HG02973 (cell line): ENCODE results near the gene RASA4B.
"Not testable (repeated sequence)": the region's sequence is repeated elsewhere in the genome, so short reads cannot be mapped to it uniquely, and the experiment has no call there.

Experiments used
- ATAC-seq: cut with Tn5 transposase; IDR thresholded peaks from one replicate; pipeline ENCODE4 v1.9.1; 2021; ENCODE audit warnings: moderate library complexity; ENCODE audit not compliant: unreplicated experiment

Gene RASA4B

GRCh38 chr7:102517550-102518147, at the start of gene RASA4B:
TSS of gene RASA4B (minus strand) at chr7:102517777. CDS start at chr7:102517710, 67 bp downstream.
- ATAC-seq = peak; percentile 78

DNA sequence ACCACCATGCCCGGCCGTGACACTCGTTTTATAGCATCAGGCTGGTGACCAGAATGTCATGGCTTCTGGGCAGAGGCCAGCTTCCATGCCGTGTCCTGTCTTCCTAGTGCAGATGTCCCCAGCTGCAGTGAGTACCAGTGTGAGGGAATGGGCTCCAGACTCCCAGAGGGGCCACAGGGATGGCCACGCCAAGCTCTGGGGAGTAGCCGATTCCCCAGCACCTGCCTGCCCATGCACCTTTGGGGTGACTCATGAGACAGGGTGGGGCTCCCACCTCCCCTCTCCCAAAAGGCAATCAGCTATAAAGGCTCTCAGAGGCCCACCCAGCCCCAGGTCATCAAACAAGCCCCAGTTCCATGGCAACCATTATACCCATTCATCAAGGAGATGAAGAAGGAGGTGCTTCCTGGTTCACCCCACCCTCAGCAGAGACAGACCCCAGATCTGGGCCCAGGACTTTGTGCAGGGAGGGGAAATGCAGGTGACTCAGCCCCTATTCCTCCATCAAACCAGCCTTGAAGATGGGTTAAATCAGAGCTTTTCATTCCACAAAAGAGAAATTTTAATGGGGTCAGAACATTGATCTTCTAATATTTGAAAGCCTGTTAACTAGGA, 33.3 kb upstream of the RASA4B start, which contains the start of gene SPDYE2:
TSS of gene SPDYE2 (plus strand) at position 419 of the 615 bp plus-strand sequence. CDS start 2,030 bp downstream, outside the sequence.
- not testable (repeated sequence) for ATAC-seq

DNA sequence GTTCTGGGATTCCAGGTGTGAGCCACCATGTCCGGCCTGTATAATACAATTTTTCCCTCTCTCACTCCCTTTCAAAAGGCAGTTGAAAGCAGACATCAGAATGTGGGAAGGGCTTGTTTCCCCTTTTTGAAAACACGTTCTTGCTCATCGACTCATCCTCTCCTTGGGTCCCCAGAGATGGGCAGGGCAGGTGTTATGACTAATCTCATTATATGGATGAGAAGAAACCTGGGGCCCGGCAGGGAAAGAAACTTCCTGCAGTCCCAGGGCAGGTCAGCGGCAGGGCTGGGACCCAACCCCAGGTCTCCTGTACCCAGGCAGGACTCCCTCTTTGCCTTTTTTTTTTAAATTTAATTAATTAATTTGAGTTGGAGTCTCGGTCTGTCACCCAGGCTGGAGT, 28.8 kb upstream of the RASA4B start:
- ATAC-seq = peak; percentile 79

GRCh38 chr7:102545288-102545687, 27.7 kb upstream of the RASA4B start:
- not testable (repeated sequence) for ATAC-seq

GRCh38 chr7:102544372-102544771, 26.8 kb upstream of the RASA4B start:
- not testable (repeated sequence) for ATAC-seq

DNA sequence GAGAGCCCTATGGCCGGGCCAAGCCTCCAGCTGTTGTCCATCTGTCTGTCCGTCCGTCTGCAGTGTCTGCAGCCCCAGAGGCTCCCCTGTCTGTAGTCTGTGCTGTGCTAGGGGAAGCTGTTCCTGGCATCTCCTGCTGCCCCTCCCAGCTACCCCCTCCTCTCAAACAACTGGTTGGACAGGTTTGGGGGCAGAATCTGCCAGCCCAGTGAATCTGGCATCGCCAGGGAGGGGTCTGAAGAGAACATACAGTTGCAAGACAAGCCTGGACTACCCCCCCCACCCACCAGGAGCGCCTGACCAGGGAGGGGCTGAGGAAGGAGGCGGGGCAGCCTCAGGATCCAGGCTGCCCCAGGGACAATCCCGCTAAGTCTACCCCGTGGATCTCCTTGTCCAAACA, 26.0 kb upstream of the RASA4B start, which contains the start of gene UPK3BL2:
TSS of gene UPK3BL2 (minus strand) at position 101 of the 400 bp plus-strand sequence. CDS start at position 41, 60 bp downstream.
- not testable (repeated sequence) for ATAC-seq

DNA sequence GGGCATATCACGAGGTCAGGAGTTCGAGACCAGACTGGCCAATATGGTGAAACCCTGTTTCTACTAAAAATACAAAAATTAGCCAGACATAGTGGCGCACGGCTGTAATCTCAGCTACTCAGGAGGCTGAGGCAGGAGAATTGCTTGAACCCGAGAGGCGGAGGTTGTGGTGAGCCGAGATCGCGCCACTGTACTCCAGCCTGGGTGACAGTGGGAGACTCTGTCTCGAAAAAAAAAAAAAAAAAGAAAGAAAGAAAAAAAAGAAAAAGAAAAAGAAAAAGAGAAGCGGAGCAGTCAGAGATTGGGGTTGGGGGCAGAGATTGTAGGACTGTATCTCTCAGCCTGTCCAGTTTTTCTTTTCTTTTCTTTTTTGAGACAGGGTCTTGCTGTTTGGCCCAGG, 25.2 kb upstream of the RASA4B start:
- not testable (repeated sequence) for ATAC-seq

DNA sequence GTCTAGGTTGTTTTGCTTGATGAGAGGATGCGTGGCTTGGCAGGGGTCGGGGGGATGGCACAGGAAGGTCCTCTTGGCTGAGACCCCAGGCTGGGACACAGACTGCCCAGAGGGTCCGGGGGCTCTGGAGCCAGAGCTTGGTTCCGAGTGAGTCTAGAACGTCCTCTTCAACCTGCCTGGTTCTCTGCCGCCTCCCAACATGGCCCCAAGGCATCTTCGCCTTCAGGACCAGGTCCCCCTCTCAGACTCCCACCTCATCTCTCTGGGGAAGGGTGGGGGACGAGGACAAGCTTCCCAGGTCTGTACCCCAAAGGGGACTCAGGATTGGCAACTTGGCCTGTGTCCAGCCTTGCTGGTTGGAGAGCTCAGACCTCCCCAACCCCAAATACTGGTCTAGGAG, 24.5 kb upstream of the RASA4B start:
- ATAC-seq = not testable (repeated sequence)

- ATAC-seq = not testable (repeated sequence)
These were observed 23.0 kb upstream of the RASA4B start for GRCh38 chr7:102540604-102541003.

DNA sequence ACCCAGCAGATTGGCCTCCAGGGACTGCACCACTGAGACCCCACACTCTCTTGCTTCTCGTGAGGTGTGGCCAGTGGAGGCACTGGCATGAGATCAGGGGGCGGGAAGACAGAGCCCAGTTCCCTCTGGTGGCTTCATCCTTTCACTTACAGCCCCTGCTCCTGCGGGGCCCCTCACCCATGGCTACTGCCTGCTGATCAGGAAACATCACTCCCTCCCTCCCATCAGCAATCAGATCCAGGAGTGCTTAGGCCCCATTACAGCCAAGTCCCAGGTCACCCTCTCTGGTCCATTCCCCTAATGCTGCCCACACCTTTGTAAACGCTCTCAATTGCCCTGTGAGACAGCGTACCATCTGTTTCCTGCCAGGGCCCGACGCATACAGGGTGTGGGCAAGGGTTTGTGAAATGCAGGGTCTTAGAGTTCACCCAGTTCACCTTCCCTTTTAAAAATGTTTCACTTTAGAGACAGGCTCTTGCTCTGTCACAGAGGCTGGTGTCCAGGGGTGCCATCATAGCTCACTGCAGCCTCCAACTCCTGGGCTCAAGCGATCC, 17.6 kb upstream of the RASA4B start:
- not testable (repeated sequence) for ATAC-seq

DNA sequence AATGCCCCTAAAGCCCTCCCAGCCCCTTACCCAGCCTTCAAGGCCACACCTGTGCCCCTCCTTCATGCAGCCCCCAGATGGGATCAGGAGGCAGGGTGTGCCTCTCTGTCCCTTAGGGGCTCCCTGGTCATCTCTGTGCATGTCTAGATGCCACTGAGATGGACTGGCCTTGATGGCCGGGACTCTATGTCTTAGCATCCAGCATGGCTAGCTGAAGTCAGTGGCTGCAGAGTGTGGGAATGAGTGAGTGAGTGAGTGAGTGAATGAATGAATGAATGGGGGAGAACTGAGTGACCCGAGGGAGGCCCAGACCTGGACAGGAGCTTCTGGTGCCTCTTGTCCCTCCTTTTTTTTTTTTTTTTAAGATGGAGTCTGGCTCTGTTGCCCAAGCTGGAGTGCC, 14.6 kb upstream of the RASA4B start:
- ATAC-seq = not testable (repeated sequence)

- not testable (repeated sequence) for ATAC-seq
These were observed 14.0 kb upstream of the RASA4B start for GRCh38 chr7:102531583-102531982.

- ATAC-seq = not testable (repeated sequence)
These were observed 10.5 kb upstream of the RASA4B start for GRCh38 chr7:102527822-102528793.

- not testable (repeated sequence) for ATAC-seq
These were observed 9.6 kb upstream of the RASA4B start for GRCh38 chr7:102527182-102527581.

GRCh38 chr7:102524803-102525202, 7.2 kb upstream of the RASA4B start:
- ATAC-seq = not testable (repeated sequence)

DNA sequence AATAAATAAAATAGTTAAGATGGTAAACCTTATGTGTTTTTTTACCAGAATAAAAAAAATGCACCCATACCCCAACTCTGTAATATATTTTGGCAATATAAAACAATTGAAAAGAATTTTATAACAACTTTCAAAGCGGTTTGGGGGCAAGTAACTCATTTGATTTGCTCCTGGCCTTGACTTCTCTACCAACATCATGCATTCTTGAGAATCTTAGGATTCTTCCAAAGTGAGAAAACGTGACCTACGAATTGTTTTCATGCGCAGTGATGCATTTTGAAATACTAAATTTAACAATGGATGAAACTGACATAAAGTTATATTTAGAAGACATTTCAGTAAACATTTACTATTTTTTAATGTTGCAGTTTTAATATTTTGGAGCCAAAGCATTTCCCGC, 3.2 kb upstream of the RASA4B start:
- not testable (repeated sequence) for ATAC-seq

DNA sequence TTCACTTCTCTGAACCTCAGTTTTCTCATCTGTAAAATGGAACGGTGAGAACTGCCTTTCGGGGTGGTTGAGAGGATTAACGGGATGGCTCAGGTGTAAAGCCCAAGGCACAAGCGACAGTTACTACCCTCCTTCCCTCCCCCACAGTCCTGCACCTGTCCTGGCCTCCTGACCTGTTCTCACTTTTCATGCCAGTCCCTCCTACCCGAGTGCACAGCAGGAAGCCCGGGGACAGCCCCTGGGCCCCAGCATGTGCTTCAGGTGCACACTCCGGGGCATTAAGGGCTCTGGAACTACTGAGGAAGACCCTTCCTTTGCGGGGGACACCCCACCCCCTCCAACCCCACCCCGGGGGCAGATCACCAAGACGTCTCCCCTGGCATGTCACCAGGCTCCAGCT, 626 bp downstream of the RASA4B start:
- not testable (repeated sequence) for ATAC-seq

DNA sequence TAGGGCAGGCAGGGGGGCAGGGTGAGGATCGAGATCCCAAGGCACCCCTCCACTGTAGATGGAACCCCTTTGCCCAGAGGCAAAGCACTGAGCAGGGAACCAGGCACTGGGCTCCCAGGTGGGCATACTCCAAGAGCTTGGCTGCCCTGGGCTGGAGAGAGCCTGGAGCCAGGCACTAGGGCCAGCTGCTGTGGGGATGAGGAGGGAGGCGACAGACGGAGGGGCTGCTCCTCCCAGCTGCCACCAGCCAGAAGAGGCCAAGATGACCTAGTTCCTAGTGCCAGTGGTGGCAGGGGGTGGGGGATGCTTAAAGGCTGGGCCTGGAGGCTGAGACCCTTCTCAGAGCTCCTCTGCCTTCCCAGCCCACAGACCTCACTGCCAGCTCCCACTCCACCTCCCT, 1.7 kb downstream of the RASA4B start:
- ATAC-seq = not testable (repeated sequence)

DNA sequence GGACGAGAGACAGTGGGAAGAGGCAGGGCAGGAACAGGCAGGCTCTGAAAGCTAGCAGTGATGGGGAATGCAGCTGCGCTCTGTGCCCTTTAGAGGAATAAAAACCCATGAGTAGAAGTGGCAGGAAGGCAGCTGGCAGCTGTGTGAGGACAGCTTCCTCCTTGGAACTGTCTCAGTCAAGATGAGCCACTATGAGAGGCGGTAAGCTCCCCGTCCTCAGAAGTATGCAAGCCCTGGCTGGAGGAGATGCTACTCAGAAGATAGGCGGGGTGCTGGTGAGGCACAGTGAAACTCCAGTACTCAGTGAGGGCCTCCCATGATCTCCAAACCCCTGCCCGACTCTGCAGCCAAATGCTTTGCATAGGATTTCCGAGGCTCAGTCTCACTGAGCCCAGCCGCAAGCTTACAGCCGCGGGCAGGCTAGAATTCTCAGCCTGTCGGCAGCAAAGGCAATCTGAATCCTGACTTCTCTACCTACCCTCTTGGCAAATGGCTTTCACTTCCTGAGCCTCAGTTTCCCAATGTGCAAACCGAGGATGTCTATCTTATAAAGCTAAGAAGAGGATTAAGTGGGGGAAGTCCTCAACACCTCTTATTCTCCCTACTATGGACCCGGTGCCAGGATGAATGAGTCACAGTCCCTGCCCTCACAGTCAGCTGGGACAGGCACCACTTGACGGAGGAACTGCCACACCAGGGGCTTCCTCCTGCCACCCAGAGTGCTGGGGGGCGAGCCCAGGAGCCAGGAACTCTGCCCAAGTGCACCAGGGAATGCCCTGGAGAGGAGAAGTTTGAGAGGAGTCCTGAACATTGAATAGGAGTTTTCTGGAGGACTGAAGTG, 2.5 kb downstream of the RASA4B start:
- ATAC-seq = peak; percentile 57
